Panc1 (cell line): ENCODE data around the gene ELOF1. TPM values are rescaled to one million over a fixed set of nuclear protein-coding genes. Genes with fewer than 3 reads are reported as not detected.

Experiments used
- ATAC-seq: fragments of 200-7000 bp; cut with Tn5 transposase; 2 replicates; pipeline ENCODE4 v1.9.1; 2020; ENCODE audit warnings: mild to moderate bottlenecking, moderate library complexity
- BruUV-seq: library from RNA; stranded (reverse); fragments of 400-500 nt; replicated peaks from 2 replicates; lab custom pipeline; 2021; lab: Mats Ljungman, UMichigan
- CTCF ChIA-PET: fragments of 300-600 bp; sonication (Branson Sonifier 250); formaldehyde crosslinking; loops from one replicate; lab custom pipeline; 2022; ENCODE audit warnings: antibody characterized with exemption; lab: Charles Lee
- POLR2A ChIA-PET: fragments of 300-600 bp; sonication (Branson Sonifier 250); formaldehyde crosslinking; loops from one replicate; lab custom pipeline; 2022; ENCODE audit warnings: antibody characterized with exemption; lab: Charles Lee
- DNase-seq: peaks from one replicate; pipeline ENCODE4 v3.0.0-alpha.2; 2010; ENCODE audit warnings: low read depth, low spot score
- H3K27ac ChIP-seq: 2 replicates; pipeline ENCODE4 v1.5.1; 2011; ENCODE audit warnings: mild to moderate bottlenecking, low read length, inconsistent platforms
- H3K27me3 ChIP-seq: fragments of 200-500 bp; sonication (Bioruptor generic); 2 replicates; pipeline ENCODE4 v1.6.0; 2014; ENCODE audit warnings: low read length, inconsistent platforms; ENCODE audit not compliant: control insufficient read depth, insufficient read depth
- H3K36me3 ChIP-seq: fragments of 200-500 bp; sonication (Bioruptor generic); 2 replicates; pipeline ENCODE4 v1.5.1; 2014; ENCODE audit warnings: inconsistent platforms, mild to moderate bottlenecking, low read length, moderate library complexity; ENCODE audit not compliant: control insufficient read depth, insufficient read depth
- H3K4me1 ChIP-seq: 2 replicates; pipeline ENCODE4 v1.5.1; 2011; ENCODE audit warnings: inconsistent platforms, mild to moderate bottlenecking, low read length, moderate library complexity; ENCODE audit not compliant: control insufficient read depth, insufficient read depth
- H3K4me3 ChIP-seq, 2 experiments: 2 replicates each; pipeline ENCODE4 v1.5.1; 2011 to 2012; ENCODE audit warnings: low read depth in 2 of 2, low read length in 2 of 2, mild to moderate bottlenecking in 2 of 2, inconsistent platforms in 1 of 2, moderate library complexity in 1 of 2
- H3K9me3 ChIP-seq: fragments of 200-500 bp; sonication (Bioruptor generic); 2 replicates; pipeline ENCODE4 v1.5.1; 2014; ENCODE audit warnings: low read depth, mild to moderate bottlenecking, inconsistent platforms, low read length, moderate library complexity; ENCODE audit not compliant: control insufficient read depth, insufficient read depth
- CTCF ChIP-seq: fragments of 450-650 bp; IDR thresholded peaks from 2 replicates; pipeline ENCODE4 v1.5.1; 2017; ENCODE audit warnings: mild to moderate bottlenecking
- POLR2AphosphoS5 ChIP-seq: IDR thresholded peaks from 2 replicates; pipeline ENCODE4 v1.6.1; 2012; ENCODE audit warnings: mild to moderate bottlenecking, low read depth, low read length, moderate library complexity
- SIN3A ChIP-seq: IDR thresholded peaks from 2 replicates; pipeline ENCODE4 v1.6.1; 2012; ENCODE audit warnings: low read depth, mild to moderate bottlenecking, low read length, moderate library complexity, borderline replicate concordance; ENCODE audit not compliant: insufficient read depth
- TCF7L2 ChIP-seq: IDR thresholded peaks from 2 replicates; pipeline ENCODE4 v1.6.1; 2011; ENCODE audit warnings: mild to moderate bottlenecking, low read depth, low read length, inconsistent platforms
- in situ Hi-C: cut with HindIII; loops from 2 replicates; pipeline ENCODE4 v1.10.0; 2016; ENCODE audit warnings: low sequenced_read_pairs, low pct_unique_long_range_greater_than_20kb
- intact Hi-C: fragments of 100-400 bp; cut with micrococcal nuclease; formaldehyde crosslinking; loops from one replicate; pipeline ENCODE4 v1.10.0; 2022; ENCODE audit not compliant: unreplicated experiment
- total RNA-seq: library from RNA; stranded (reverse); gene quantifications from one replicate; pipeline ENCODE4 v1.2.1, GENCODE V29; 2021; ENCODE audit not compliant: unreplicated experiment
- TF ChIP-seq, protein P1 (sequence below), 2 experiments: IDR thresholded peaks; 2 replicates each; pipeline ENCODE4 v1.6.1; 2011 to 2012; ENCODE audit warnings: low read depth in 2 of 2, control low read depth in 1 of 2, low read length in 1 of 2, mild to moderate bottlenecking in 1 of 2, moderate library complexity in 1 of 2; ENCODE audit not compliant: insufficient read depth in 1 of 2

ELOF1 gene
- total RNA-seq, 1 experiment from 2014 or later: 62.2 TPM

GRCh38 chr19:11534948-11535347 is 24.1 kb downstream of the ELOF1 start:
- ATAC-seq: no peak
- ChIA-PET CTCF (interaction anchor here (1.6 kb wide), 1 partner anchor 15 kb away, joined by 6 read pairs; no protein-coding TSS in a partner anchor), POLR2A (no interaction called here)
- in situ Hi-C loops (no loop called here), intact Hi-C loops (no loop called here)
- DNase-seq: no peak
- H3K27me3 ChIP-seq: no peaks in the 10 kb centered on the region
- H3K36me3 ChIP-seq: no peaks in the 10 kb centered on the region
- no TSS peak for BruUV-seq
- TF ChIP-seq CTCF (no peak), POLR2AphosphoS5 (no peak), SIN3A (no peak), TCF7L2 (no peak)
- TF ChIP-seq, protein P1, sequence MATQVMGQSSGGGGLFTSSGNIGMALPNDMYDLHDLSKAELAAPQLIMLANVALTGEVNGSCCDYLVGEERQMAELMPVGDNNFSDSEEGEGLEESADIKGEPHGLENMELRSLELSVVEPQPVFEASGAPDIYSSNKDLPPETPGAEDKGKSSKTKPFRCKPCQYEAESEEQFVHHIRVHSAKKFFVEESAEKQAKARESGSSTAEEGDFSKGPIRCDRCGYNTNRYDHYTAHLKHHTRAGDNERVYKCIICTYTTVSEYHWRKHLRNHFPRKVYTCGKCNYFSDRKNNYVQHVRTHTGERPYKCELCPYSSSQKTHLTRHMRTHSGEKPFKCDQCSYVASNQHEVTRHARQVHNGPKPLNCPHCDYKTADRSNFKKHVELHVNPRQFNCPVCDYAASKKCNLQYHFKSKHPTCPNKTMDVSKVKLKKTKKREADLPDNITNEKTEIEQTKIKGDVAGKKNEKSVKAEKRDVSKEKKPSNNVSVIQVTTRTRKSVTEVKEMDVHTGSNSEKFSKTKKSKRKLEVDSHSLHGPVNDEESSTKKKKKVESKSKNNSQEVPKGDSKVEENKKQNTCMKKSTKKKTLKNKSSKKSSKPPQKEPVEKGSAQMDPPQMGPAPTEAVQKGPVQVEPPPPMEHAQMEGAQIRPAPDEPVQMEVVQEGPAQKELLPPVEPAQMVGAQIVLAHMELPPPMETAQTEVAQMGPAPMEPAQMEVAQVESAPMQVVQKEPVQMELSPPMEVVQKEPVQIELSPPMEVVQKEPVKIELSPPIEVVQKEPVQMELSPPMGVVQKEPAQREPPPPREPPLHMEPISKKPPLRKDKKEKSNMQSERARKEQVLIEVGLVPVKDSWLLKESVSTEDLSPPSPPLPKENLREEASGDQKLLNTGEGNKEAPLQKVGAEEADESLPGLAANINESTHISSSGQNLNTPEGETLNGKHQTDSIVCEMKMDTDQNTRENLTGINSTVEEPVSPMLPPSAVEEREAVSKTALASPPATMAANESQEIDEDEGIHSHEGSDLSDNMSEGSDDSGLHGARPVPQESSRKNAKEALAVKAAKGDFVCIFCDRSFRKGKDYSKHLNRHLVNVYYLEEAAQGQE (IDR thresholded peaks at IDR 0.05; ENCODE audit: insufficient read depth in 1 of 2, low read depth in 2 of 2, low read length in 1 of 2): no peak
- no peaks in the 10 kb centered on the region for H3K9me3 ChIP-seq
- H3K4me1 ChIP-seq: no peaks in the 10 kb centered on the region; the same call in none of the 2 replicates
- no peak overlapping the region for H3K27ac ChIP-seq
- no peak overlapping the region for H3K4me3 ChIP-seq

- Histone ChIP-seq H3K27me3 (no peaks in the 10 kb centered on the region), H3K36me3 (no peaks in the 10 kb centered on the region), H3K9me3 (no peaks in the 10 kb centered on the region), H3K4me3 (no peak overlapping the region), H3K27ac (no peak overlapping the region), H3K4me1 (no peaks in the 10 kb centered on the region; the same call in none of the 2 replicates)
- TF ChIP-seq, protein P1 (IDR thresholded peaks at IDR 0.05; ENCODE audit: insufficient read depth in 1 of 2, low read depth in 2 of 2, low read length in 1 of 2): no peak
- TF ChIP-seq TCF7L2 (no peak), SIN3A (no peak), CTCF (no peak), POLR2AphosphoS5 (no peak)
- CTCF ChIA-PET: no interaction called here
- ATAC-seq (no peak), DNase-seq (no peak)
- intact Hi-C loops: no loop called here
- in situ Hi-C loops: no loop called here
- no TSS peak for BruUV-seq
- POLR2A ChIA-PET: no interaction called here
Observed at GRCh38 chr19:11534538-11534937, 24.5 kb downstream of the ELOF1 start.
